Activated CD8-positive, alpha-beta T cell treated with anti-CD3 and anti-CD28 coated beads for 36 hours (primary cell): ENCODE data around the gene IGFL1. TPM values are rescaled to one million over a fixed set of nuclear protein-coding genes. Genes with fewer than 3 reads are reported as not detected.

ENCODE experiments used
- ATAC-seq: fragments of 200-7000 bp; cut with Tn5 transposase; one replicate; pipeline ENCODE4 v1.10.0; 2021; ENCODE audit warnings: mild to moderate bottlenecking, moderate library complexity
- CTCF ChIA-PET: fragments of 350-600 bp; sonication (Branson Sonifier 250); formaldehyde crosslinking; loops from one replicate; lab custom pipeline; 2021; ENCODE audit warnings: antibody characterized with exemption; lab: Charles Lee
- POLR2A ChIA-PET: fragments of 350-600 bp; sonication (Branson Sonifier 250); formaldehyde crosslinking; loops from one replicate; lab custom pipeline; 2021; ENCODE audit warnings: antibody characterized with exemption; lab: Charles Lee
- DNase-seq: peaks from one replicate; pipeline ENCODE4 v3.0.0-alpha.2; 2020
- H3K27ac Mint-ChIP-seq: one replicate; pipeline ENCODE4 v1.8.0; 2021; ENCODE audit warnings: mild to moderate bottlenecking, mixed read lengths
- H3K27me3 Mint-ChIP-seq: one replicate; pipeline ENCODE4 v1.8.0; 2021; ENCODE audit warnings: mixed read lengths
- H3K36me3 Mint-ChIP-seq: one replicate; pipeline ENCODE4 v1.8.0; 2021; ENCODE audit warnings: low read depth, mixed read lengths
- H3K4me1 Mint-ChIP-seq: one replicate; pipeline ENCODE4 v1.8.0; 2021; ENCODE audit warnings: low read depth, mixed read lengths
- H3K4me3 Mint-ChIP-seq: one replicate; pipeline ENCODE4 v1.8.0; 2021; ENCODE audit warnings: mild to moderate bottlenecking, moderate library complexity, mixed read lengths
- H3K9me3 Mint-ChIP-seq: one replicate; pipeline ENCODE4 v1.8.0; 2021; ENCODE audit warnings: mixed read lengths
- CTCF ChIP-seq: fragments of 200-600 bp; IDR thresholded peaks from one replicate; pipeline ENCODE4 v1.8.0; 2022; ENCODE audit warnings: antibody characterized with exemption, mild to moderate bottlenecking
- intact Hi-C: fragments of 100-400 bp; cut with micrococcal nuclease; formaldehyde crosslinking; loops from one replicate; pipeline ENCODE4 v1.10.0; 2022
- total RNA-seq, 2 experiments: library from RNA; stranded (reverse); gene quantifications; one replicate each; pipeline ENCODE4 v1.2.3, GENCODE V29; 2021

The IGFL1 gene
- total RNA-seq, 2 experiments from 2014 or later, result not detected

GRCh38 chr19:46202426-46202825, 27.1 kb upstream of the IGFL1 start:
- Mint-ChIP-seq H3K4me3 (no peak overlapping the region), H3K27me3 (peaks cover 15% of the 10 kb centered on the region), H3K36me3 (no peaks in the 10 kb centered on the region), H3K4me1 (no peaks in the 10 kb centered on the region), H3K9me3 (no peaks in the 10 kb centered on the region), H3K27ac (no peak overlapping the region)
- no peak for TF ChIP-seq CTCF
- DNase-seq (no peak), ATAC-seq (no peak)
- POLR2A ChIA-PET, result no interaction called here
- CTCF ChIA-PET, result interaction anchor here (1.0 kb wide), 1 partner anchor 174 kb away, joined by 3 read pairs; no protein-coding TSS in a partner anchor
- intact Hi-C loops, result no loop called here

- Mint-ChIP-seq H3K36me3 (no peaks in the 10 kb centered on the region), H3K27me3 (peaks cover 16% of the 10 kb centered on the region), H3K9me3 (no peaks in the 10 kb centered on the region), H3K4me3 (no peak overlapping the region), H3K4me1 (no peaks in the 10 kb centered on the region), H3K27ac (no peak overlapping the region)
- no peak for ATAC-seq
- TF ChIP-seq CTCF, result no peak
- no peak for DNase-seq
- POLR2A ChIA-PET, result no interaction called here
- CTCF ChIA-PET, result no interaction called here
- intact Hi-C loops, result no loop called here
These were observed 26.4 kb upstream of the IGFL1 start for GRCh38 chr19:46202872-46203860.

GRCh38 chr19:46204008-46204407, 25.5 kb upstream of the IGFL1 start:
- Mint-ChIP-seq H3K9me3 (no peaks in the 10 kb centered on the region), H3K27me3 (peaks cover 19% of the 10 kb centered on the region), H3K4me1 (peaks cover 2% of the 10 kb centered on the region), H3K36me3 (no peaks in the 10 kb centered on the region), H3K4me3 (no peak overlapping the region), H3K27ac (no peak overlapping the region)
- intact Hi-C loops, result no loop called here
- CTCF ChIA-PET, result no interaction called here
- TF ChIP-seq CTCF, result no peak
- no peak for DNase-seq
- no peak for ATAC-seq
- POLR2A ChIA-PET, result no interaction called here

- no peak for TF ChIP-seq CTCF
- Mint-ChIP-seq H3K4me3 (no peak overlapping the region), H3K4me1 (peaks cover 4% of the 10 kb centered on the region), H3K9me3 (no peaks in the 10 kb centered on the region), H3K36me3 (no peaks in the 10 kb centered on the region), H3K27me3 (peaks cover 24% of the 10 kb centered on the region), H3K27ac (no peak overlapping the region)
- intact Hi-C loops, result no loop called here
- no peak for DNase-seq
- ChIA-PET CTCF (interaction anchor here (0.9 to 1.8 kb wide), 2 partner anchors 60 to 124 kb away, joined by 3 to 6 read pairs; no protein-coding TSS in a partner anchor), POLR2A (no interaction called here)
- no peak for ATAC-seq
These were observed 24.2 kb upstream of the IGFL1 start for GRCh38 chr19:46205183-46205984.
